WTC11 (cell line): Measurements from ENCODE around the gene PQBP1. TPM values are rescaled to one million over a fixed set of nuclear protein-coding genes. Genes with fewer than 3 reads are reported as not detected.

Source experiments
- ATAC-seq: fragments of 200-7000 bp; cut with Tn5 transposase; 2 replicates; pipeline ENCODE4 v1.10.0; 2021; ENCODE audit warnings: mild to moderate bottlenecking, moderate library complexity
- CTCF ChIA-PET: fragments of 300-600 bp; sonication (Branson Sonifier 250); formaldehyde crosslinking; loops from one replicate; lab custom pipeline; 2021; ENCODE audit warnings: antibody characterized with exemption; lab: Charles Lee
- POLR2A ChIA-PET: fragments of 350-600 bp; sonication (Branson Sonifier 250); formaldehyde crosslinking; loops from one replicate; lab custom pipeline; 2021; ENCODE audit warnings: antibody characterized with exemption; lab: Charles Lee
- DNase-seq: peaks from one replicate; pipeline ENCODE4 v3.0.0; 2021; ENCODE audit warnings: low spot score
- H3K27ac Mint-ChIP-seq: 2 replicates; pipeline ENCODE4 v1.8.0; 2021; ENCODE audit warnings: mixed read lengths
- H3K27me3 Mint-ChIP-seq: 2 replicates; pipeline ENCODE4 v1.8.0; 2021; ENCODE audit warnings: low read depth, mild to moderate bottlenecking, moderate library complexity, mixed read lengths
- H3K36me3 Mint-ChIP-seq: 2 replicates; pipeline ENCODE4 v1.8.0; 2021; ENCODE audit warnings: mixed read lengths
- H3K4me1 Mint-ChIP-seq: 2 replicates; pipeline ENCODE4 v1.8.0; 2022; ENCODE audit warnings: mixed read lengths
- H3K4me3 Mint-ChIP-seq: 2 replicates; pipeline ENCODE4 v1.8.0; 2021; ENCODE audit warnings: mild to moderate bottlenecking, moderate library complexity, mixed read lengths
- H3K9me3 Mint-ChIP-seq: 2 replicates; pipeline ENCODE4 v1.8.0; 2021; ENCODE audit warnings: mixed read lengths
- ATF6 ChIP-seq: sonication (generic); formaldehyde crosslinking; IDR thresholded peaks from 2 replicates; pipeline ENCODE4 v1.8.1; 2023; ENCODE audit warnings: mild to moderate bottlenecking, missing genetic modification reagents
- E2F4 ChIP-seq: sonication (generic); formaldehyde crosslinking; IDR thresholded peaks from 2 replicates; pipeline ENCODE4 v1.8.1; 2022; ENCODE audit warnings: low read depth, mild to moderate bottlenecking, moderate library complexity, missing genetic modification reagents, borderline replicate concordance
- ELF4 ChIP-seq: sonication (generic); formaldehyde crosslinking; IDR thresholded peaks from 2 replicates; pipeline ENCODE4 v1.8.1; 2022; ENCODE audit warnings: low read depth, mild to moderate bottlenecking, moderate library complexity, missing genetic modification reagents
- GRHL2 ChIP-seq: fragments of 250-450 bp; sonication (Bioruptor Pico); IDR thresholded peaks from 2 replicates; pipeline ENCODE4 v1.8.0; 2022; ENCODE audit warnings: mild to moderate bottlenecking, moderate library complexity; ENCODE audit not compliant: insufficient replicate concordance, severe bottlenecking
- GTF2I ChIP-seq: fragments of 250-450 bp; sonication (Bioruptor Pico); conservative IDR thresholded peaks from 2 replicates; pipeline ENCODE4 v1.4.0; 2021; ENCODE audit warnings: mild to moderate bottlenecking
- HMGA2 ChIP-seq: fragments of 250-450 bp; sonication (Bioruptor Pico); IDR thresholded peaks from 2 replicates; pipeline ENCODE4 v1.4.0; 2021; ENCODE audit warnings: mild to moderate bottlenecking, moderate library complexity
- IRF2 ChIP-seq: sonication (generic); formaldehyde crosslinking; IDR thresholded peaks from 2 replicates; pipeline ENCODE4 v1.8.0; 2022; ENCODE audit warnings: low read depth, missing genetic modification reagents, borderline replicate concordance
- KAT7 ChIP-seq: sonication (generic); formaldehyde crosslinking; IDR thresholded peaks from 2 replicates; pipeline ENCODE4 v1.8.1; 2023; ENCODE audit warnings: missing genetic modification reagents, mild to moderate bottlenecking, borderline replicate concordance
- MAX ChIP-seq: sonication (generic); formaldehyde crosslinking; IDR thresholded peaks from 2 replicates; pipeline ENCODE4 v1.8.0; 2022; ENCODE audit warnings: mild to moderate bottlenecking, missing genetic modification reagents
- MXD4 ChIP-seq: fragments of 250-450 bp; sonication (Bioruptor Pico); IDR thresholded peaks from 2 replicates; pipeline ENCODE4 v1.8.0; 2021; ENCODE audit warnings: mild to moderate bottlenecking, moderate library complexity, borderline replicate concordance
- MYBL2 ChIP-seq: sonication (generic); formaldehyde crosslinking; IDR thresholded peaks from 2 replicates; pipeline ENCODE4 v1.8.1; 2023; ENCODE audit warnings: mild to moderate bottlenecking, moderate library complexity, missing genetic modification reagents
- NR1H2 ChIP-seq: sonication (generic); formaldehyde crosslinking; IDR thresholded peaks from 2 replicates; pipeline ENCODE4 v1.9.0; 2021; ENCODE audit warnings: mild to moderate bottlenecking, moderate library complexity, missing genetic modification reagents
- PRRX2 ChIP-seq: fragments of 250-450 bp; sonication (Bioruptor Pico); IDR thresholded peaks from 2 replicates; pipeline ENCODE4 v1.8.0; 2021; ENCODE audit warnings: mild to moderate bottlenecking
- RELA ChIP-seq: sonication (generic); formaldehyde crosslinking; IDR thresholded peaks from 2 replicates; pipeline ENCODE4 v1.8.1; 2022; ENCODE audit warnings: missing genetic modification reagents, mild to moderate bottlenecking, borderline replicate concordance
- SOX15 ChIP-seq: fragments of 250-450 bp; sonication (Bioruptor Pico); IDR thresholded peaks from 2 replicates; pipeline ENCODE4 v1.9.0; 2021; ENCODE audit warnings: mild to moderate bottlenecking
- TEAD4 ChIP-seq: sonication (generic); formaldehyde crosslinking; IDR thresholded peaks from 2 replicates; pipeline ENCODE4 v1.8.0; 2022; ENCODE audit warnings: mild to moderate bottlenecking, missing genetic modification reagents
- TP53 ChIP-seq: sonication (generic); formaldehyde crosslinking; IDR thresholded peaks from 2 replicates; pipeline ENCODE4 v1.8.1; 2023; ENCODE audit warnings: mild to moderate bottlenecking, missing genetic modification reagents
- ZBTB43 ChIP-seq: sonication (generic); formaldehyde crosslinking; IDR thresholded peaks from 2 replicates; pipeline ENCODE4 v1.8.1; 2023; ENCODE audit warnings: mild to moderate bottlenecking, missing genetic modification reagents
- ZMAT4 ChIP-seq: fragments of 250-450 bp; sonication (Bioruptor Pico); IDR thresholded peaks from 2 replicates; pipeline ENCODE4 v1.9.0; 2021; ENCODE audit warnings: mild to moderate bottlenecking
- ZNF121 ChIP-seq: sonication (generic); formaldehyde crosslinking; IDR thresholded peaks from 2 replicates; pipeline ENCODE4 v1.8.0; 2023; ENCODE audit warnings: missing genetic modification reagents
- ZNF232 ChIP-seq: sonication (generic); formaldehyde crosslinking; IDR thresholded peaks from 2 replicates; pipeline ENCODE4 v1.8.0; 2022; ENCODE audit warnings: mild to moderate bottlenecking, missing genetic modification reagents
- ZNF317 ChIP-seq: sonication (generic); formaldehyde crosslinking; IDR thresholded peaks from 2 replicates; pipeline ENCODE4 v1.8.1; 2023; ENCODE audit warnings: low read depth, mild to moderate bottlenecking, moderate library complexity, missing genetic modification reagents, borderline replicate concordance
- ZNF416 ChIP-seq: fragments of 250-450 bp; sonication (Bioruptor Pico); IDR thresholded peaks from 2 replicates; pipeline ENCODE4 v1.9.0; 2021; ENCODE audit warnings: mild to moderate bottlenecking, inconsistent platforms
- ZNF671 ChIP-seq: fragments of 250-450 bp; sonication (Bioruptor Pico); IDR thresholded peaks from 2 replicates; pipeline ENCODE4 v1.8.0; 2021; ENCODE audit warnings: mild to moderate bottlenecking
- total RNA-seq: library from RNA; stranded (reverse); gene quantifications from 3 replicates; pipeline ENCODE4 v1.2.3, GENCODE V29; 2021
- TF ChIP-seq, protein P1 (sequence below): sonication (generic); formaldehyde crosslinking; IDR thresholded peaks from 2 replicates; pipeline ENCODE4 v1.8.1; 2023; ENCODE audit warnings: mild to moderate bottlenecking, missing genetic modification reagents, borderline replicate concordance
- TF ChIP-seq, protein P2 (sequence below): sonication (generic); formaldehyde crosslinking; IDR thresholded peaks from 2 replicates; pipeline ENCODE4 v1.8.0; 2022; ENCODE audit warnings: mild to moderate bottlenecking, missing genetic modification reagents

PQBP1 gene
- total RNA-seq, 1 experiment from 2014 or later, result 79.4 TPM

DNA sequence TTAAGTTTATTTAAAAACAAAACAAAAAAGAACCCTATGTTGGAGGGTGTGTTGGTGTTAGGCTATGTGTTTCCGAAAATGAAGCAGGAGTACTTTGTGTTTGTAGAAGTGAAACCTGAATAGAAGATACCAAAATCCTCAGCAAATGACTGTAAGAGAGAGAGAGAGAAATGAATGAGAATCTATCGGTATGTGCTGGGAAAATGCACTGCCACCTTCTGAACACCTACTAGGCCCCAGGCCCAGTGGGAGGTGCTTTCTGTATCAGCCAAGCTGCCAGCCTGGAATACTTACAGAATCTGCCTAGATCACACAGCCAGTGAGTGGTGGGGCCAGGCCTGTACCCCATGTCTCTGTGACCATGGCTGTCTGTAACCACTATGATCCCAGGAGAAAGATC lies 36.0 kb downstream of the PQBP1 start:
- Mint-ChIP-seq H3K27ac (no peak overlapping the region), H3K4me1 (peaks cover 25% of the 10 kb centered on the region), H3K9me3 (no peaks in the 10 kb centered on the region; the same call in 1 of the 2 replicates), H3K27me3 (no peaks in the 10 kb centered on the region), H3K4me3 (no peak overlapping the region)
- POLR2A ChIA-PET, result no interaction called here
- ATAC-seq, result no peak
- no peak for DNase-seq
- CTCF ChIA-PET, result no interaction called here
- TF ChIP-seq ZNF232 (CRISPR knock-in tag), result no peak
- TF ChIP-seq, protein P1, sequence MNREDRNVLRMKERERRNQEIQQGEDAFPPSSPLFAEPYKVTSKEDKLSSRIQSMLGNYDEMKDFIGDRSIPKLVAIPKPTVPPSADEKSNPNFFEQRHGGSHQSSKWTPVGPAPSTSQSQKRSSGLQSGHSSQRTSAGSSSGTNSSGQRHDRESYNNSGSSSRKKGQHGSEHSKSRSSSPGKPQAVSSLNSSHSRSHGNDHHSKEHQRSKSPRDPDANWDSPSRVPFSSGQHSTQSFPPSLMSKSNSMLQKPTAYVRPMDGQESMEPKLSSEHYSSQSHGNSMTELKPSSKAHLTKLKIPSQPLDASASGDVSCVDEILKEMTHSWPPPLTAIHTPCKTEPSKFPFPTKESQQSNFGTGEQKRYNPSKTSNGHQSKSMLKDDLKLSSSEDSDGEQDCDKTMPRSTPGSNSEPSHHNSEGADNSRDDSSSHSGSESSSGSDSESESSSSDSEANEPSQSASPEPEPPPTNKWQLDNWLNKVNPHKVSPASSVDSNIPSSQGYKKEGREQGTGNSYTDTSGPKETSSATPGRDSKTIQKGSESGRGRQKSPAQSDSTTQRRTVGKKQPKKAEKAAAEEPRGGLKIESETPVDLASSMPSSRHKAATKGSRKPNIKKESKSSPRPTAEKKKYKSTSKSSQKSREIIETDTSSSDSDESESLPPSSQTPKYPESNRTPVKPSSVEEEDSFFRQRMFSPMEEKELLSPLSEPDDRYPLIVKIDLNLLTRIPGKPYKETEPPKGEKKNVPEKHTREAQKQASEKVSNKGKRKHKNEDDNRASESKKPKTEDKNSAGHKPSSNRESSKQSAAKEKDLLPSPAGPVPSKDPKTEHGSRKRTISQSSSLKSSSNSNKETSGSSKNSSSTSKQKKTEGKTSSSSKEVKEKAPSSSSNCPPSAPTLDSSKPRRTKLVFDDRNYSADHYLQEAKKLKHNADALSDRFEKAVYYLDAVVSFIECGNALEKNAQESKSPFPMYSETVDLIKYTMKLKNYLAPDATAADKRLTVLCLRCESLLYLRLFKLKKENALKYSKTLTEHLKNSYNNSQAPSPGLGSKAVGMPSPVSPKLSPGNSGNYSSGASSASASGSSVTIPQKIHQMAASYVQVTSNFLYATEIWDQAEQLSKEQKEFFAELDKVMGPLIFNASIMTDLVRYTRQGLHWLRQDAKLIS (CRISPR knock-in tag), result no peak
- no peak for TF ChIP-seq ZNF671 (CRISPR knock-in tag)
- TF ChIP-seq IRF2, result no peak
- TF ChIP-seq ZNF416 (CRISPR knock-in tag), result no peak
- TF ChIP-seq, protein P2, sequence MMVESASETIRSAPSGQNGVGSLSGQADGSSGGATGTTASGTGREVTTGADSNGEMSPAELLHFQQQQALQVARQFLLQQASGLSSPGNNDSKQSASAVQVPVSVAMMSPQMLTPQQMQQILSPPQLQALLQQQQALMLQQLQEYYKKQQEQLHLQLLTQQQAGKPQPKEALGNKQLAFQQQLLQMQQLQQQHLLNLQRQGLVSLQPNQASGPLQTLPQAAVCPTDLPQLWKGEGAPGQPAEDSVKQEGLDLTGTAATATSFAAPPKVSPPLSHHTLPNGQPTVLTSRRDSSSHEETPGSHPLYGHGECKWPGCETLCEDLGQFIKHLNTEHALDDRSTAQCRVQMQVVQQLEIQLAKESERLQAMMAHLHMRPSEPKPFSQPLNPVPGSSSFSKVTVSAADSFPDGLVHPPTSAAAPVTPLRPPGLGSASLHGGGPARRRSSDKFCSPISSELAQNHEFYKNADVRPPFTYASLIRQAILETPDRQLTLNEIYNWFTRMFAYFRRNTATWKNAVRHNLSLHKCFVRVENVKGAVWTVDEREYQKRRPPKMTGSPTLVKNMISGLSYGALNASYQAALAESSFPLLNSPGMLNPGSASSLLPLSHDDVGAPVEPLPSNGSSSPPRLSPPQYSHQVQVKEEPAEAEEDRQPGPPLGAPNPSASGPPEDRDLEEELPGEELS, result no peak
- no peak for TF ChIP-seq KAT7 (CRISPR knock-in tag)
- TF ChIP-seq GRHL2, result no peak
- no peak for TF ChIP-seq ZMAT4 (CRISPR knock-in tag)
- TF ChIP-seq ELF4, result no peak
- no peak for TF ChIP-seq MYBL2 (CRISPR knock-in tag)
- TF ChIP-seq GTF2I (CRISPR knock-in tag), result no peak
- no peak for TF ChIP-seq TEAD4 (CRISPR knock-in tag)
- no peak for TF ChIP-seq MAX (CRISPR knock-in tag)
- TF ChIP-seq NR1H2 (CRISPR knock-in tag), result no peak
- TF ChIP-seq, all 79 proteins: peak for 0
- H3K36me3 Mint-ChIP-seq, result peaks cover 34% of the 10 kb centered on the region

DNA sequence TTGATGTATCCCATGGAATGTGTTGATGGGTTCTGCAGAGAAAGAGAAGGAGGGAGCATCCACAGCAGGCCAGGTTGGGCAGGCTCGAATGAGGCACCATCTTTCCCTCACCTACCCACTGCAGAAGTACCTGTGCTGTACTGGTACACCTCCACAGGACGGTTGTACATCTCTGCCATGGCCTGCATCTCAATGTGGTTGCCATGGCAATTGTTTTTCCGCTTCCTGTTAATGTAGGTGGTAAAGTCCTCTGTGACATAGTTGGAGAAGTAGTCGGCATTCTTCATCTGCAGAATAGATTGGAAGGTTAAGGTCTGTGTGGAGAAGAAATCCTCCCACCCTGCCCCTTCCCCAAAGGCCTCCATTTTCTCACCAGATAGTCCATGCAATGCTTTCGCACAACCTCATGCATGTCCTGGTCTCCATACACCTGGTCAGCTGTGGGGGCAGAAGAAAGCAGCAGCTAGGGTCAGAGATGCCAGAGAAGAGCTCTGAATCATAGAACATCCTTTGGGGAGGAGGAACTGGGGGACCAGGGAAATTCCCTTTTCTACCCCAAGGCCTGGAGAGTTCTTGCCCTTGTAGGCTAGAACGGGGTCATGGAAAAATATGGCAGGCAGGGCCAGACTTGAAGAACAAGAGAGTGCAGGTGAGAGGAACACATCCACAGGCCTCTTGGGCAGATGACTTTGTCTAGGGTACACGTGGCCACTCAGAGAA lies 37.0 kb downstream of the PQBP1 start:
- Mint-ChIP-seq H3K9me3 (no peaks in the 10 kb centered on the region; the same call in 1 of the 2 replicates), H3K36me3 (peaks cover 34% of the 10 kb centered on the region), H3K4me1 (peaks cover 31% of the 10 kb centered on the region), H3K27ac (no peak overlapping the region; the same call in 1 of the 2 replicates), H3K27me3 (no peaks in the 10 kb centered on the region), H3K4me3 (no peak overlapping the region)
- POLR2A ChIA-PET, result no interaction called here
- CTCF ChIA-PET, result no interaction called here
- DNase-seq (no peak), ATAC-seq (no peak)
- TF ChIP-seq E2F4 (CRISPR knock-in tag), result no peak
- TF ChIP-seq MYBL2 (CRISPR knock-in tag), result no peak
- TF ChIP-seq HMGA2 (CRISPR knock-in tag), result no peak
- no peak for TF ChIP-seq ZBTB43 (CRISPR knock-in tag)
- TF ChIP-seq RELA, result no peak
- TF ChIP-seq MXD4, result no peak
- TF ChIP-seq SOX15 (CRISPR knock-in tag), result no peak
- TF ChIP-seq ZNF317 (CRISPR knock-in tag), result no peak
- TF ChIP-seq NR1H2 (CRISPR knock-in tag), result no peak
- no peak for TF ChIP-seq ZNF121 (CRISPR knock-in tag)
- TF ChIP-seq ATF6 (CRISPR knock-in tag), result no peak
- TF ChIP-seq PRRX2, result no peak
- no peak for TF ChIP-seq TP53 (CRISPR knock-in tag)
